Cardiac ventricle fibroblast (primary cell): ENCODE results near the gene FEZF1. TPM values are rescaled to one million over a fixed set of nuclear protein-coding genes. Genes with fewer than 3 reads are reported as not detected.

Experiments used
- total RNA-seq: library from RNA; depleted of rRNA; stranded (reverse); fragments of >200 nt; gene quantifications from 2 replicates; pipeline ENCODE4 v1.2.3, GENCODE V29; 2015

Gene FEZF1
- not detected in 2 replicates for total RNA-seq

DNA sequence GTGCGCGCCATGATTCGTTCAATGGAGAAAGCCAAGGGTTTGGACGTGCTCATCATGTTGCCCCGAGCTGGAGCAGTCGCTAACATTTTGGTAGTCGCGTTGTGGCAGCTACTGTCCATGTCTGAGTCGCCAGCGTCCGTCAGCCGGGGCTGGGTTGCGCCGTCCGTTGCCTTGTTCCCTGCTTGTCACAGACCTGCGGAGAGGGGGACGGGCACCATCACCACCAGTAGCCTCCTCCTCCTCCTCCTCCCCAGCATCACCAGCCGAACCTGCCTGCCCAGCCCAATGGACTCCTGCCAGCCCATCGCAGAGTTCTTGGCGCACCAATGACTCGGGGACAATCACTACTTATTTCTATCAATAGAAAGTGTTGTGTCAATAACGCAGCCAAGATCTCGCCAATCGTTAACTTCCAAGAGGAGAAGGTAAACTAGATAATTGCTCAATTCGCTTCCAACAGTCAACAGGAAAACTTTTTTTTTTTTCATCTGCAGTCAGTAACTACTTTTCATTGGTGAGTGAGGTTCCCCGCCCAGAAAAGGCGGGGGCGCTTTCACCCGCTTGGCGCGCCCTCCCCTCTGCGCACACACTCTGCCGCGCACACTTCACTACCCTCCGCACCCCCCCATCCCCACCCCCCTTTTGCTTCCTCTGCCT, at the start of gene FEZF1:
TSS of gene FEZF1 (minus strand) at position 432 of the 657 bp plus-strand sequence. CDS start at position 119, 313 bp downstream.

Other genes with a start within 250 kb of the FEZF1 start
- 11.7 and 15.3 TPM in 2 replicates for gene AASS, start 160.5 kb downstream of the FEZF1 start, total RNA-seq